Trophoblast cell (in vitro differentiated cells and primary cell): Measurements from ENCODE around the gene NMU.

Experiments
- DNase-seq, 2 donors: peaks; one replicate each; pipeline ENCODE4 v3.0.0-alpha.2; 2016
- H2AFZ ChIP-seq: 2 replicates; pipeline ENCODE4 v1.6.1; 2013; ENCODE audit warnings: low read length, moderate library complexity, mild to moderate bottlenecking; ENCODE audit not compliant: insufficient read depth, poor library complexity
- H2AK5ac ChIP-seq: 2 replicates; pipeline ENCODE4 v1.6.1; 2013; ENCODE audit warnings: mild to moderate bottlenecking, low read length
- H2BK120ac ChIP-seq: 2 replicates; pipeline ENCODE4 v1.6.1; 2013; ENCODE audit warnings: low read length, mild to moderate bottlenecking, moderate library complexity; ENCODE audit not compliant: insufficient read depth, poor library complexity
- H2BK12ac ChIP-seq: 2 replicates; pipeline ENCODE4 v1.6.1; 2013; ENCODE audit warnings: mild to moderate bottlenecking, low read length, moderate library complexity
- H2BK5ac ChIP-seq: 2 replicates; pipeline ENCODE4 v1.6.1; 2013; ENCODE audit warnings: low read length, low read depth, moderate library complexity, mild to moderate bottlenecking; ENCODE audit not compliant: poor library complexity
- H3K14ac ChIP-seq: 2 replicates; pipeline ENCODE4 v1.6.1; 2013; ENCODE audit warnings: mild to moderate bottlenecking, low read length
- H3K18ac ChIP-seq: 2 replicates; pipeline ENCODE4 v1.6.1; 2013; ENCODE audit warnings: mild to moderate bottlenecking, low read length
- H3K23ac ChIP-seq: 2 replicates; pipeline ENCODE4 v1.6.1; 2013; ENCODE audit warnings: low read length
- H3K27ac ChIP-seq: 2 replicates; pipeline ENCODE4 v1.5.1; 2013; ENCODE audit warnings: low read depth, mild to moderate bottlenecking, inconsistent platforms, low read length, moderate library complexity
- H3K27me3 ChIP-seq: 2 replicates; pipeline ENCODE4 v1.6.1; 2013; ENCODE audit warnings: inconsistent platforms, mild to moderate bottlenecking, low read length, moderate library complexity; ENCODE audit not compliant: insufficient read depth
- H3K36me3 ChIP-seq, 2 experiments: 1 replicate in 1 of 2; 2 replicates in 1 of 2; pipeline ENCODE4 v1.6.1; 2013; ENCODE audit warnings: low read length in 2 of 2, mild to moderate bottlenecking in 2 of 2, moderate library complexity in 1 of 2; ENCODE audit not compliant: insufficient read depth in 2 of 2, control insufficient read depth in 1 of 2
- H3K4ac ChIP-seq: 2 replicates; pipeline ENCODE4 v1.6.1; 2013; ENCODE audit warnings: low read depth, mild to moderate bottlenecking, low read length, moderate library complexity
- H3K4me1 ChIP-seq, 2 experiments: 1 replicate in 1 of 2; 2 replicates in 1 of 2; pipeline ENCODE4 v1.6.1; 2013; ENCODE audit warnings: low read length in 2 of 2, mild to moderate bottlenecking in 2 of 2, moderate library complexity in 1 of 2; ENCODE audit not compliant: insufficient read depth in 2 of 2, control insufficient read depth in 1 of 2
- H3K4me2 ChIP-seq: 2 replicates; pipeline ENCODE4 v1.6.1; 2013; ENCODE audit warnings: inconsistent platforms, mild to moderate bottlenecking, low read length, moderate library complexity
- H3K4me3 ChIP-seq: 2 replicates; pipeline ENCODE4 v1.5.1; 2013; ENCODE audit warnings: mild to moderate bottlenecking, low read depth, low read length, inconsistent platforms
- H3K79me1 ChIP-seq: one replicate; pipeline ENCODE4 v1.6.1; 2013; ENCODE audit warnings: low read length
- H3K79me2 ChIP-seq: 2 replicates; pipeline ENCODE4 v1.6.1; 2013; ENCODE audit warnings: low read length, mild to moderate bottlenecking; ENCODE audit not compliant: control insufficient read depth, insufficient read depth, poor library complexity
- H3K9ac ChIP-seq: 2 replicates; pipeline ENCODE4 v1.6.1; 2013; ENCODE audit warnings: mild to moderate bottlenecking, low read length
- H3K9me3 ChIP-seq: 2 replicates; pipeline ENCODE4 v1.6.1; 2013; ENCODE audit warnings: low read depth, mild to moderate bottlenecking, control low read depth, inconsistent platforms, low read length; ENCODE audit not compliant: insufficient read depth
- H4K12ac ChIP-seq: 2 replicates; pipeline ENCODE4 v1.6.1; 2013; ENCODE audit warnings: low read depth, mild to moderate bottlenecking, low read length, moderate library complexity
- H4K8ac ChIP-seq: 2 replicates; pipeline ENCODE4 v1.6.1; 2013; ENCODE audit warnings: low read depth, mild to moderate bottlenecking, low read length, moderate library complexity
- H4K91ac ChIP-seq: one replicate; pipeline ENCODE4 v1.6.1; 2013; ENCODE audit warnings: low read depth, mild to moderate bottlenecking, low read length, moderate library complexity
- WGBS: extraction: QIAGEN DNeasy Blood & Tissue Kit; methylation state at CpG from one replicate; pipeline ENCODE4 v1.1.7; 2013; ENCODE audit warnings: missing lambda C conversion rate; ENCODE audit not compliant: insufficient read length, insufficient coverage; ENCODE audit errors: extremely low coverage; 5-methylcytosine and 5-hydroxymethylcytosine counted together

Gene NMU

DNA sequence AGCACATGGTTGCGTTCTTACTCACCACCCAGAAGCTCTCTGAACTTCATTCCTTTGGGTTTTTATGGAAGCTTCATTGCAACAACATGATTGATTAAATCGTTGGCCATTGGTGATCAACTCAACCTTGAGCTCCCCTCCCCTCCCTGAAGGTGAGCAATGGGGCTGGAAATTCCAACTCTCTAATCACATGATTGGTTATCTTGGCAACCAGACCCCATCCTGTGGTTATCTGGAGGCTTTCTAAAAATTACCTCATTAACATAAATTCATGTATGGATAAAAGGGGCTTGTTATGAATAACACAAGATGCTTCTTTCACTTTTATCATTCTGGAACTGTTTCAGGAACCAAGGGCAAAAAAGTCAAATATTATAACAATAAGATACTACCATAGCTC is 34.6 kb upstream of the NMU start:
- H2BK5ac ChIP-seq: no peak overlapping the region
- H2BK12ac ChIP-seq: no peak overlapping the region

DNA sequence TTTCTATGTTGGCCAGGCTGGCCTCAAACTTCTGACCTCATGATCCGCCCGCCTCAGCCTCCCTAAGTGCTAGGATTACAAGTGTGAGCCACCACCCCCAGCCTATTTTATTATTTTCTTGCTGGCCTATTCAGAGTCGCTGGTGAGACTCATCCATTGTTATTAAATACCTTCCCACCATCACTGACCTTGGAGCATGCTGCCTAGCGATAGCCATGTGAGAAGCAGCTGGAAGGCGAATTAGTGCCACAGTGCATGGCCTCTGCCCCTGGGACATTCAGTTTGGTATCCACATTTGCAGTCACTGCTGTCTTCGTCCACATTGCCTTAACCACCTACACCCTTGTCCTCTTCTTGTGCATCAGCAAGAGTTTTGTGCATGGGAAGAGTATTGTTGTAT is 32.4 kb upstream of the NMU start:
- Histone ChIP-seq H3K4me1 (no peaks in the 10 kb centered on the region), H3K27ac (no peak overlapping the region), H3K9me3 (peaks cover 4% of the 10 kb centered on the region), H4K91ac (no peak overlapping the region), H3K79me1 (no peaks in the 10 kb centered on the region), H4K8ac (no peak overlapping the region), H3K4me2 (no peak overlapping the region), H4K12ac (no peak overlapping the region), H3K79me2 (no peaks in the 10 kb centered on the region), H3K23ac (no peak overlapping the region), H3K36me3 (no peaks in the 10 kb centered on the region), H3K14ac (no peak overlapping the region), H2BK5ac (no peak overlapping the region), H3K9ac (no peak overlapping the region), H2BK12ac (no peak overlapping the region), H3K27me3 (no peaks in the 10 kb centered on the region), H3K4me3 (no peak overlapping the region), H2AFZ (no peak overlapping the region), H3K4ac (no peak overlapping the region), H2AK5ac (no peak overlapping the region), H2BK120ac (no peak overlapping the region), H3K18ac (no peak overlapping the region)
- WGBS: no CpG with 5 or more reads among the region's 6 CpGs
- no peak for DNase-seq

More for the DNA sequence above, 34.6 kb upstream of the NMU start:
- no peak overlapping the region for H2AFZ ChIP-seq
- H3K23ac ChIP-seq: no peak overlapping the region
- peaks cover 4% of the 10 kb centered on the region for H3K9me3 ChIP-seq
- H3K9ac ChIP-seq: no peak overlapping the region
- no peak overlapping the region for H2BK120ac ChIP-seq
- H3K27ac ChIP-seq: no peak overlapping the region
- H4K12ac ChIP-seq: no peak overlapping the region
- no peaks in the 10 kb centered on the region for H3K27me3 ChIP-seq
- no peak overlapping the region for H3K4me2 ChIP-seq
- H2AK5ac ChIP-seq: no peak overlapping the region
- H3K4me3 ChIP-seq: no peak overlapping the region
- H4K91ac ChIP-seq: no peak overlapping the region
- WGBS: no CpG with 5 or more reads among the region's 2 CpGs
- no peaks in the 10 kb centered on the region for H3K79me2 ChIP-seq
- no peak overlapping the region for H3K14ac ChIP-seq
- no peaks in the 10 kb centered on the region for H3K79me1 ChIP-seq
- H3K4me1 ChIP-seq: peaks cover 0 to 3% of the 10 kb centered on the region in 2 experiments
- DNase-seq: no peak
- H3K4ac ChIP-seq: no peak overlapping the region
- no peaks in the 10 kb centered on the region for H3K36me3 ChIP-seq
- no peak overlapping the region for H4K8ac ChIP-seq
- no peak overlapping the region for H3K18ac ChIP-seq

DNA sequence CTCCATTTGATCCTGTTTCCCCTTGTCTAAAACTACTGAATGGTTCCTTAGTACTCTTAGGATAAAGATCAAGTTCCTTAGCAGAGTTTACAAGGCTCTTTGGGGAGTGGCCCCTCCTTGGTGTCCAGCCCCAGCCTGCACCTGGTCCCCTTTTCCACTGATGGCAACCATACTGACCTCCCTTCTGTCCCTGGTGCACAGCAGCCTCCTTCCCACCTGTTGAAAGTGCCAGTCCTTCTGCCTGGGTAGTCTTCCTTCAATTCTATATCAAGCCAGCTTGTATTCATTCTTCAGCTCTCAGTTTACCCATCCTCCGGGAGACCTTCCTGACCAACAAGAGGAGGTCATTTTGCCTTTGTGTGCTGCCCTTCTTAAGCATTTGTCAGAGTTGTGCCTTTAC is 30.4 kb upstream of the NMU start:
- Histone ChIP-seq H2BK120ac (no peak overlapping the region), H4K8ac (no peak overlapping the region)
- DNase-seq: no peak

DNA sequence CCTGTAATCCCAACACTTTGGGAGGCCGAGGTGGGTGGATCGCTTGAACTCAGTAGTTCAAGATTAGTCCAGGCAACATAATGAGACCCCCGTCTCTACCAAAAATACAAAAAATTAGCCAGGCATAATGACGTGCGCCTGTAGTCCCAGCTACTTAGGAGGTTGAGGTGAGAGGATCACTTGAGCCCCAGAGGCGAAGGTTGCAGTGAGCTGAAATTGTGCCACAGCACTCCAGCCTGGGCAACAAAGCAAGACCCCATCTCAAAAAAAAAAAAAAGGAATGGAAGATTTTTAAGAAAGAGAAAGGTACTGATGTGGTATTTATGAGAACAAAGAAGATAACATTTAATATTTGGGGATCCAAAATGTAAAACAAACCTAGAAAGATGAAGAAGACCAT is 27.0 kb upstream of the NMU start:
- Histone ChIP-seq H3K4me3 (no peak overlapping the region), H3K14ac (no peak overlapping the region), H2BK120ac (no peak overlapping the region), H3K27ac (no peak overlapping the region), H3K9me3 (no peaks in the 10 kb centered on the region), H4K91ac (no peak overlapping the region), H3K18ac (no peak overlapping the region), H2BK12ac (no peak overlapping the region), H3K79me2 (no peaks in the 10 kb centered on the region), H3K4me1 (no peaks in the 10 kb centered on the region), H3K23ac (no peak overlapping the region), H3K79me1 (no peaks in the 10 kb centered on the region), H2BK5ac (no peak overlapping the region), H3K36me3 (no peaks in the 10 kb centered on the region), H3K27me3 (no peaks in the 10 kb centered on the region), H3K4me2 (no peak overlapping the region), H3K9ac (no peak overlapping the region), H4K8ac (no peak overlapping the region), H3K4ac (no peak overlapping the region), H2AK5ac (no peak overlapping the region), H4K12ac (no peak overlapping the region), H2AFZ (no peak overlapping the region)
- no peak for DNase-seq
- WGBS: no CpG with 5 or more reads among the region's 6 CpGs

More for the DNA sequence above, 30.4 kb upstream of the NMU start:
- Histone ChIP-seq H3K4me3 (no peak overlapping the region), H2AK5ac (no peak overlapping the region), H3K36me3 (no peaks in the 10 kb centered on the region), H3K14ac (no peak overlapping the region), H4K91ac (no peak overlapping the region), H2BK5ac (no peak overlapping the region), H3K27ac (no peak overlapping the region), H3K9ac (no peak overlapping the region), H3K4ac (no peak overlapping the region), H3K4me2 (no peak overlapping the region), H3K27me3 (no peaks in the 10 kb centered on the region), H3K79me1 (no peaks in the 10 kb centered on the region), H4K12ac (no peak overlapping the region), H3K18ac (no peak overlapping the region), H3K23ac (no peak overlapping the region), H3K4me1 (no peaks in the 10 kb centered on the region), H3K79me2 (no peaks in the 10 kb centered on the region), H2AFZ (no peak overlapping the region), H2BK12ac (no peak overlapping the region), H3K9me3 (peaks cover 2% of the 10 kb centered on the region)
- no CpG with 5 or more reads among the region's 1 CpG for WGBS
